Measurements from ENCODE around the gene EFS. TPM values are rescaled to one million over a fixed set of nuclear protein-coding genes. Genes with fewer than 3 reads are reported as not detected.

EFS gene
- total RNA-seq, 2 experiments from 2014 or later, result not detected

DNA sequence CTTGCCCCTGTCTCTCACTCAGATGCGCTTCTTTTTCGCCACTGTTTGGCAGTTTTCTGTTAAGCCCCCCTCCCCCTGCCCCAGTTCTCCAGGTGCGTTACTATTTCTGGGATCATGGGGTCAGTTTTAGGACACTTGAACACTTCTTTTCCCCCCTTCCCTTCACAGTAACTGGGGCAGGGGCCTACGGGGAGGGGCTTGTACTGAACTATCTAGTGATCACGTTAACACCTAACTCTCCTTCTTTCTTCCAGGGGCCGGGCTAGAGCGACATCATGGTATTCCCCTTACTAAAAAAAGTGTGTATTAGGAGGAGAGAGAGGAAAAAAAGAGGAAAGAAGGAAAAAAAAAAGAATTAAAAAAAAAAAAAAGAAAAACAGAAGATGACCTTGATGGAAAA lies 40.0 kb downstream of the EFS start:
- Mint-ChIP-seq H3K36me3 (ENCODE audit: low read depth) (peaks cover 35% of the 10 kb centered on the region), H3K27ac (no peak overlapping the region), H3K4me1 (ENCODE audit: low read depth) (peaks cover 15% of the 10 kb centered on the region), H3K27me3 (ENCODE audit: low read depth) (no peaks in the 10 kb centered on the region), H3K9me3 (no peaks in the 10 kb centered on the region), H3K4me3 (no peak overlapping the region)
- intact Hi-C loops (cut with micrococcal nuclease), result no loop called here
- CTCF ChIA-PET, result interaction anchor here (0.6 to 4.5 kb wide), 5 partner anchors 22 to 143 kb away, joined by 3 to 30 read pairs (median 3); partner anchors contain the start of genes PPP1R3E and SLC22A17
- no peak for DNase-seq

DNA sequence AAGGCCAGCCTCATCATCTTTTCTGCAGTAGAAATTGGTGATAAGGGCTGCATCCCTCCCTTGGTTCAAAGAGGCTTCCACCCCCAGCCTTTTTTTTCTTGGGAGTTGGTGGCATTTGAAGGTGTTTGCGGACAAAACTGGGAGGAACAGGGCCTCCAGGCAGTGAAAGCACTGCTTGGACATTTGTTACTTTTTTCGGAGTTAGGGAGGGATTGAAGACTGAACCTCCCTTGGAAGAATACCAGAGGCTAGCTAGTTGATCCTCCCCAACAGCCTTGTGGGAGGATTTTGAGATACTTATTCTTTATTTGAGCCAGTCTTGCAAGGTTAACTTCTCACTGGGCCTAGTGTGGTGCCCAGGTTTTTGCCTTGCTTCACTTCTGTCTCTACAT lies 40.5 kb downstream of the EFS start:
- peaks cover 35% of the 10 kb centered on the region for H3K36me3 Mint-ChIP-seq (ENCODE audit: low read depth)
- H3K27me3 Mint-ChIP-seq (ENCODE audit: low read depth), result no peaks in the 10 kb centered on the region
- no peak for DNase-seq
- peak overlapping the region; percentile 6 for H3K4me3 Mint-ChIP-seq
- H3K9me3 Mint-ChIP-seq, result no peaks in the 10 kb centered on the region
- H3K27ac Mint-ChIP-seq, result no peak overlapping the region
- CTCF ChIA-PET, result interaction anchor here (0.8 to 4.5 kb wide), 3 partner anchors 28 to 144 kb away, joined by 3 to 30 read pairs (median 3); partner anchors contain the start of gene SLC22A17
- H3K4me1 Mint-ChIP-seq (ENCODE audit: low read depth), result peaks cover 20% of the 10 kb centered on the region
- intact Hi-C loops (cut with micrococcal nuclease), result no loop called here

DNA sequence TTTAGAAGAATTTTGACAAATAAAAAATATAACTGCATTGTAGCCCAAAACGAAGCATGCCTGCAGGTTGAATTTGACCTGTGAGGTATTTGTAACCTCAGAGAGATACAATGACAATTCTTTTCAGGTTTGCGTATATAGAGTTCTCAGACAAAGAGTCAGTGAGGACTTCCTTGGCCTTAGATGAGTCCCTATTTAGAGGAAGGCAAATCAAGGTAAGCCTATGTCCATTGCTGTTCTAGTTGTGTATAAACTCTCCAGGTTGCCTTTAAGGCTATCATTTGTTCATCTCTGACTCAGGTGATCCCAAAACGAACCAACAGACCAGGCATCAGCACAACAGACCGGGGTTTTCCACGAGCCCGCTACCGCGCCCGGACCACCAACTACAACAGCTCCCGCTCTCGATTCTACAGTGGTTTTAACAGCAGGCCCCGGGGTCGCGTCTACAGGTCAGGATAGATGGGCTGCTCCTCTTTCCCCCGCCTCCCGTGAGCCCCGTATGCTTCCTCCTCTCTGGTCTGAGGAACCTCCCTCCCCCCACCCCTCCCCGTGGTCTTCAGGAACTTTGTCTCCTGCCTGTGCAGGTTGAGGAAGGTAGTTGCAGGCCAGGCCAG lies 41.0 kb downstream of the EFS start:
- peak overlapping the region; percentile 6 for H3K4me3 Mint-ChIP-seq
- no peaks in the 10 kb centered on the region for H3K27me3 Mint-ChIP-seq (ENCODE audit: low read depth)
- CTCF ChIA-PET, result interaction anchor here (0.8 to 4.5 kb wide), 3 partner anchors 29 to 144 kb away, joined by 3 to 30 read pairs (median 3); partner anchors contain the start of gene SLC22A17
- no peak overlapping the region for H3K27ac Mint-ChIP-seq
- H3K36me3 Mint-ChIP-seq (ENCODE audit: low read depth), result peaks cover 35% of the 10 kb centered on the region
- DNase-seq, result no peak
- H3K9me3 Mint-ChIP-seq, result no peaks in the 10 kb centered on the region
- peaks cover 20% of the 10 kb centered on the region for H3K4me1 Mint-ChIP-seq (ENCODE audit: low read depth)
- intact Hi-C loops (cut with micrococcal nuclease), result no loop called here

DNA sequence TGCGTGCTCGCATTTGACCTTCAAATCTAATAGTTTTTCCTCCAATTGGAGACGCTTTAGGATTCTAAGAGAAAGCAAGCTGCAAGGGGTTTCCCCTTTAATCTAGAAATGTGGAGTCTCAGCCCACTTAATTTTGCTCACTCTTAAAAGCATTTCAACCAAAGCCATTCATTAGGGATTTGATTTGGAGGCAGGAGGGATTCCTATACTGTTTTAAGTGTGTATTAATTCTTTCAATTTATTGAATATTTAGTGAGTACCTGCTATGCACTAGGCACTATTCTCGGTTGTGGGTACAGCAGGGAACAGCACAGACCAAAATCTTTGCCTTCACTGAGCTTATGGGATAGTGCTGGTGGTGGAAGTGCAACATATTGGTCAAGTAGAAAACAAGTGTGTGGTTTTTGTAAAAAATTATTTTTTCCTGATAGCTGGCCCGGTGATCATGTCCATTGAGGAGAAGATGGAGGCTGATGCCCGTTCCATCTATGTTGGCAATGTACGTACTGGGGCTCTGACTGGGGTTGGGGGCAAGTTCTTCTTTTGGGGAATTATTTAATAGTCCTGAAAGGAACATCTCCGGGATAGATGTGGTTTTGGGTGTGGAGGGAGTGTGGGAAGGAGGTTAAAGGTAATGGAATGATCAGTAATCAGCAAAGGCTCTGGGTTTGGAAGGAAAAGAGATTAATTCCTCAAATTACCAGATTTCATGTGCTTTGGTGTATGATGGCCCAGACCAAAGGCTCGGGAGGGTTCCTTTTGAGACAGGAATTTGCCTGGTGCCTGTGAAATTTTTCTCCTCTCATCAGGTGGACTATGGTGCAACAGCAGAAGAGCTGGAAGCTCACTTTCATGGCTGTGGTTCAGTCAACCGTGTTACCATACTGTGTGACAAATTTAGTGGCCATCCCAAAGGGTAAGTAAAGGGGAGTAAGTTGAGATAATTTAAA lies 42.1 kb downstream of the EFS start:
- no peaks in the 10 kb centered on the region for H3K27me3 Mint-ChIP-seq (ENCODE audit: low read depth)
- intact Hi-C loops (cut with micrococcal nuclease), result loop anchor here (1.0 kb wide), 1 partner anchor 29 kb away; the partner anchor contains the start of gene SLC22A17
- no peaks in the 10 kb centered on the region for H3K9me3 Mint-ChIP-seq
- H3K4me3 Mint-ChIP-seq, result peak overlapping the region; percentile 83
- peaks cover 18% of the 10 kb centered on the region for H3K4me1 Mint-ChIP-seq (ENCODE audit: low read depth)
- peak overlapping the region; percentile 88 for H3K27ac Mint-ChIP-seq
- no peak for DNase-seq
- CTCF ChIA-PET, result interaction anchor here (1.0 to 4.9 kb wide), 10 partner anchors 16 to 254 kb away, joined by 3 to 66 read pairs (median 7); partner anchors contain the start of genes BCL2L2 and PPP1R3E
- peaks cover 35% of the 10 kb centered on the region for H3K36me3 Mint-ChIP-seq (ENCODE audit: low read depth)

- Mint-ChIP-seq H3K27me3 (ENCODE audit: low read depth) (no peaks in the 10 kb centered on the region), H3K4me3 (peak overlapping the region; percentile 83), H3K4me1 (ENCODE audit: low read depth) (peaks cover 18% of the 10 kb centered on the region), H3K27ac (peak overlapping the region; percentile 88), H3K9me3 (no peaks in the 10 kb centered on the region), H3K36me3 (ENCODE audit: low read depth) (peaks cover 35% of the 10 kb centered on the region)
- DNase-seq, result peak; percentile 76
- intact Hi-C loops (cut with micrococcal nuclease), result loop anchor here (1.0 to 2.0 kb wide), 19 partner anchors 21 to 949 kb away; partner anchors contain the start of genes ACIN1, AP1G2, C14orf119 and EMC9
- CTCF ChIA-PET, result interaction anchor here (0.6 to 4.9 kb wide), 18 partner anchors 10 to 263 kb away, joined by 3 to 66 read pairs (median 3); partner anchors contain the start of genes BCL2L2 and PPP1R3E
Measured at GRCh38 chr14:23321572-23322547, 43.1 kb downstream of the EFS start.

DNA sequence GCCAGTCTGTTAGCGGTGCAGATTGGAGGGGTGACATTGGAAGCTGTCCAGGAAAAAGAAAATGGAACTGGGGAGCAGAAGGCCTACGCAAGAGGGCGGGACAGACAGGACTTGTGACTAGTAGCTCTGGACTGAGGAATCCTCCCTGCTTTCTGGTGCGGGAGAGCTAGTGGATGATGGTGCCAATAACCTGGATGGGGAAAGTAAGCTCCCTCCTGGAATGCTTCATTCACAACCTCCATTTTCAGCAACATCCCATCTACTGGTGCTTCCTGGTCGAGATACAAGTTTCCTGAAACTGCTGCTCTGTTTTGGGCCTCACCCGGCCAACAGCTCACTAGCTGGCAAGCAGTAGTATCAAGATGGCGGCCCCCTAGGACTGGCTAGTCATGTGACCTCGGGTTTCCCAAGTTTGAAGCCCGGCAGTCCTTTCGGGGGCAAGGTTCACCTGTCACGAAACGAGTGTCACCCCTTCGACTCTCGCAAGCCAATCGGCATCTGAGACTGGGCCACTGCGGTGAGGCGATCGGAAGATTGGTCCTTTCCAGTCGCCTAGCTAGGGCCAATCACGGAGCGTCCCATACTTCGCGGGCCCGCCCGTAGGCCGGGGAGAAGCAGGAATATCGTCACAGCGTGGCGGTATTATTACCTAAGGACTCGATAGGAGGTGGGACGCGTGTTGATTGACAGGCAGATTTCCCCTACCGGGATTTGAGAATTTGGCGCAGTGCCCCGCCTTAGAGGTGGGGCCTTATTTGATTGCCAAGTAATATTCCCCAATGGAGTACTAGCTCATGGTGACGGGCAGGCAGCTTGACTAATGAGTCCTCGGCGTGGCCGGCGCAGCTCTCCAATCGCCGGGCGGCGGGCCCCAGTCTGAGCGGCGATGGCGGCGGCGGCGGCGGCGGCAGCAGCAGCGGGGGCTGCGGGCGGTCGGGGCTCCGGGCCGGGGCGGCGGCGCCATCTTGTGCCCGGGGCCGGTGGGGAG lies 44.1 kb downstream of the EFS start, which contains the start of gene PABPN1:
PABPN1 (plus strand) TSS at position 874 of the 988 bp plus-strand sequence; CDS start at position 887, 13 bp downstream.
- Mint-ChIP-seq H3K9me3 (no peaks in the 10 kb centered on the region), H3K27me3 (ENCODE audit: low read depth) (no peaks in the 10 kb centered on the region), H3K4me1 (ENCODE audit: low read depth) (peaks cover 18% of the 10 kb centered on the region), H3K27ac (peak within 1 kb of the TSS; percentile 96), H3K36me3 (ENCODE audit: low read depth) (peaks cover 31% of the 10 kb centered on the region), H3K4me3 (peak within 1 kb of the TSS; percentile 94)
- peak; percentile 99 for DNase-seq
- intact Hi-C loops (cut with micrococcal nuclease), result loop anchor here (1.0 to 2.0 kb wide), 19 partner anchors 20 to 950 kb away; partner anchors contain the start of genes ACIN1, AP1G2, C14orf119 and EMC9
- CTCF ChIA-PET, result interaction anchor here (0.6 to 4.9 kb wide), 15 partner anchors 15 to 262 kb away, joined by 3 to 66 read pairs (median 3); partner anchors contain the start of genes BCL2L2 and PPP1R3E

GRCh38 chr14:23319746-23320583 lies 45.0 kb downstream of the EFS start:
- peaks cover 18% of the 10 kb centered on the region for H3K4me1 Mint-ChIP-seq (ENCODE audit: low read depth)

DNA sequence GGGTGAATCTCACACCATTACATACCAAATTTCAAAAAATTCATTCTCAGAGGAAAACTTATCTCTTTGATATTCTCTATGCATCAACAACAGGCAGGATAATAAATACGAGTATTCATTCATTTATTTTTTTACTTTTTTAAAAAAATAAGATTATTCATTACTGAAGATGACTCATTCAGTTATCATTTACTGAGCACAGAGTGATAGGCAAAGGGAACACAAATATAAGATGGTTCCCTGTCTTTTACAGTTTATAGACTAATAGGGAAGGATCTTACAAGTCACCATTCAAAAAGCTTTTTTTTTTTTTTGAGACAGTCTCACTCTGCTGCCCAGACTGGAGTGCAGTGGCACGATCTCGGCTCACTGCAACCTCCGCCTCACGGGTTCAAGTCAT lies 48.7 kb downstream of the EFS start:
- Mint-ChIP-seq H3K36me3 (ENCODE audit: low read depth) (no peaks in the 10 kb centered on the region), H3K4me3 (no peak overlapping the region), H3K9me3 (no peaks in the 10 kb centered on the region), H3K4me1 (ENCODE audit: low read depth) (peaks cover 6% of the 10 kb centered on the region), H3K27ac (no peak overlapping the region), H3K27me3 (ENCODE audit: low read depth) (no peaks in the 10 kb centered on the region)
- no peak for DNase-seq
- CTCF ChIA-PET, result interaction anchor here (1.9 kb wide), 1 partner anchor 64 kb away, joined by 7 read pairs; no protein-coding TSS in a partner anchor
- intact Hi-C loops (cut with micrococcal nuclease), result no loop called here

More at GRCh38 chr14:23319746-23320583, 45.0 kb downstream of the EFS start:
- no peak for DNase-seq
- CTCF ChIA-PET, result interaction anchor here (0.7 to 4.9 kb wide), 9 partner anchors 14 to 243 kb away, joined by 3 to 66 read pairs (median 5); partner anchors contain the start of genes BCL2L2 and PPP1R3E
- intact Hi-C loops (cut with micrococcal nuclease), result loop anchor here (1.0 to 2.0 kb wide), 3 partner anchors 363 to 841 kb away; partner anchors contain the start of genes HAUS4, IRF9 and OXA1L
- Mint-ChIP-seq H3K27ac (peak overlapping the region; percentile 96), H3K4me3 (peak overlapping the region; percentile 94), H3K9me3 (no peaks in the 10 kb centered on the region), H3K36me3 (ENCODE audit: low read depth) (peaks cover 27% of the 10 kb centered on the region), H3K27me3 (ENCODE audit: low read depth) (no peaks in the 10 kb centered on the region)

DNA sequence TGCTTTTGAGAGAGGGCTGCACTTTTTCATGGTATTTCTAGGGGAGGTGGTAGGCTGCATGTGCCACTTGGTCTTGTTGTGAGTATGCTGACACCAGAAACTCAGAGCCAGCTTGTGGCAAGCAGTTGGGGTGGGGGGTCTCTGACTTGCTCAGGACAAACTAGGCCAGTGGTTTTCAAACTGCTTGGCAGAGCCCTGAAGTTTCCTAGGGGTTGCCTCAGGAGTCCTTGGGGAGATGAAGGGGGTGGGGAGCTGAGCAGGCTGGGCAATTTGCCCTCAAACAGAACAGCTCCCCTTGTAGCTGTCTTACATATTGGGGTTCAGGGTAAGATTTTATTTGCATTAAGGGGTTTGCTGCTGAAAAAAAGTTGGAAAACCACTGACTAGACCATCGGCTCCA lies 54.4 kb downstream of the EFS start:
- Mint-ChIP-seq H3K27me3 (ENCODE audit: low read depth) (peaks cover 22% of the 10 kb centered on the region), H3K27ac (no peak overlapping the region), H3K9me3 (no peaks in the 10 kb centered on the region), H3K36me3 (ENCODE audit: low read depth) (no peaks in the 10 kb centered on the region), H3K4me1 (ENCODE audit: low read depth) (no peaks in the 10 kb centered on the region), H3K4me3 (no peak overlapping the region)
- DNase-seq, result no peak
- intact Hi-C loops (cut with micrococcal nuclease), result no loop called here
- CTCF ChIA-PET, result interaction anchor here (1.0 to 1.5 kb wide), 2 partner anchors 10 to 70 kb away, joined by 3 to 5 read pairs; no protein-coding TSS in a partner anchor

All from activated naive CD4-positive, alpha-beta T cell treated with anti-CD3 and anti-CD28 coated beads for 36 hours (primary cell).